Neural cell (in vitro differentiated cells): ENCODE data around the gene SURF4.

Source experiments
- EP300 ChIP-seq: fragments of 450-650 bp; conservative IDR thresholded peaks from 2 replicates; pipeline ENCODE4 v1.6.1; 2014; ENCODE audit warnings: antibody characterized with exemption, mild to moderate bottlenecking, moderate library complexity; ENCODE audit not compliant: poor library complexity, severe bottlenecking
- TF ChIP-seq, protein P1 (sequence below): fragments of 450-650 bp; IDR thresholded peaks from 2 replicates; pipeline ENCODE4 v1.5.1; 2014; ENCODE audit warnings: antibody characterized with exemption, mild to moderate bottlenecking, moderate library complexity; ENCODE audit not compliant: poor library complexity, severe bottlenecking

DNA sequence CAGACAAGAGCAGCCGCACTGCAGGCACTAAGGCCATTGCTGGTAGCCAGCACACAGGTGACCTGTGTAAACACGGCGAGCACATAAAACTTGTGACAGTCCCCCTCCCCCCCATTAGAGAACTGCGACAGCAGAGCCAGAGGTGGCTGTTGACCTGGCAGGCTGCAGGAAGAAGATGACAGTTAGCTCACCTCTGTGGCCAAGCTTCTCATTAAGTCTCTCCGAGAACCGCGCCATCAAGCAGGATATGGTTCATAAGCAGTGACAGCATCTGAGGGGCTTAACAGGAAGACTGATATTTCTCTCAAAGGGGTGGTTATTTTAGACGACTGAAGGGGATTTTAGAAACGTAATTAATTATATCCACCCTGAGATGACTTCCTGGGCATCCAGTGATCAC is 5.2 kb downstream of the SURF4 start:
- TF ChIP-seq, protein P1, sequence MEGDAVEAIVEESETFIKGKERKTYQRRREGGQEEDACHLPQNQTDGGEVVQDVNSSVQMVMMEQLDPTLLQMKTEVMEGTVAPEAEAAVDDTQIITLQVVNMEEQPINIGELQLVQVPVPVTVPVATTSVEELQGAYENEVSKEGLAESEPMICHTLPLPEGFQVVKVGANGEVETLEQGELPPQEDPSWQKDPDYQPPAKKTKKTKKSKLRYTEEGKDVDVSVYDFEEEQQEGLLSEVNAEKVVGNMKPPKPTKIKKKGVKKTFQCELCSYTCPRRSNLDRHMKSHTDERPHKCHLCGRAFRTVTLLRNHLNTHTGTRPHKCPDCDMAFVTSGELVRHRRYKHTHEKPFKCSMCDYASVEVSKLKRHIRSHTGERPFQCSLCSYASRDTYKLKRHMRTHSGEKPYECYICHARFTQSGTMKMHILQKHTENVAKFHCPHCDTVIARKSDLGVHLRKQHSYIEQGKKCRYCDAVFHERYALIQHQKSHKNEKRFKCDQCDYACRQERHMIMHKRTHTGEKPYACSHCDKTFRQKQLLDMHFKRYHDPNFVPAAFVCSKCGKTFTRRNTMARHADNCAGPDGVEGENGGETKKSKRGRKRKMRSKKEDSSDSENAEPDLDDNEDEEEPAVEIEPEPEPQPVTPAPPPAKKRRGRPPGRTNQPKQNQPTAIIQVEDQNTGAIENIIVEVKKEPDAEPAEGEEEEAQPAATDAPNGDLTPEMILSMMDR: no peak
- TF ChIP-seq EP300: no peak
